Adipose tissue (tissue), 3 donors: ENCODE data around the gene PITPNC1. TPM values are rescaled to one million over a fixed set of nuclear protein-coding genes. Genes with fewer than 3 reads are reported as not detected.
"Not testable (repeated sequence)": the region's sequence is repeated elsewhere in the genome, so short reads cannot be mapped to it uniquely, and the experiment has no call there.

Experiments
- H3K27ac ChIP-seq: one replicate; pipeline ENCODE4 v1.5.1; 2013; ENCODE audit warnings: low read depth, low read length
- WGBS, 3 donors: extraction: QIAGEN DNeasy Blood & Tissue Kit; methylation state at CpG; one replicate each; pipeline ENCODE4 v1.1.7; 2013; 5-methylcytosine and 5-hydroxymethylcytosine counted together
- polyA plus RNA-seq, 3 donors: library from polyadenylated mRNA; stranded (reverse); fragments of 200-250 nt; gene quantifications; one replicate each; pipeline ENCODE4 v1.2.3, GENCODE V29; 2013
- donor health status: healthy with polysubstance abuse.
- donor health status: Bipolar disorder and iron deficiency.
- donor health status: healthy.

The PITPNC1 gene
- polyA plus RNA-seq, 3 donors = 12.6 to 21.2 (median 15.3) TPM

GRCh38 chr17:67693811-67694210 is 316.7 kb downstream of the PITPNC1 start:
- no peak overlapping the region for H3K27ac ChIP-seq

- 66 to 73% (median 69%) methylated on average over 3 of the region's 3 CpGs for WGBS, 3 donors
- H3K27ac ChIP-seq = no peak overlapping the region
Measured at GRCh38 chr17:67696347-67696746, 319.3 kb downstream of the PITPNC1 start.

- no peak overlapping the region for H3K27ac ChIP-seq
- 51 to 87% (median 87%) methylated on average over 4 of the region's 4 CpGs for WGBS, 3 donors
Measured at GRCh38 chr17:67696853-67697498, 319.9 kb downstream of the PITPNC1 start.

- WGBS, 3 donors = 64 to 66% (median 64%) methylated on average over 5 of the region's 5 CpGs
- no peak overlapping the region for H3K27ac ChIP-seq
Measured at GRCh38 chr17:67700037-67700724, 323.1 kb downstream of the PITPNC1 start.

- no peak overlapping the region for H3K27ac ChIP-seq
- WGBS, 3 donors = 79 to 93% (median 92%) methylated on average over 1 of the region's 1 CpG
Measured at GRCh38 chr17:67700725-67701119, 323.6 kb downstream of the PITPNC1 start.

- WGBS, 3 donors = 92 to 96% (median 96%) methylated on average over 8 of the region's 8 CpGs
- H3K27ac ChIP-seq = not testable (repeated sequence)
Measured at GRCh38 chr17:67702861-67703260, 325.8 kb downstream of the PITPNC1 start.

GRCh38 chr17:67707442-67707841 is 330.4 kb downstream of the PITPNC1 start:
- whole genome bisulfite sequencing, 3 donors = 74 to 85% (median 81%) methylated on average over 2 of the region's 2 CpGs
- no peak overlapping the region for H3K27ac ChIP-seq

- WGBS, 3 donors = 83 to 89% (median 86%) methylated on average over 3 of the region's 3 CpGs
Measured at GRCh38 chr17:67708378-67708777, 331.3 kb downstream of the PITPNC1 start.

GRCh38 chr17:67711916-67712315 is 334.8 kb downstream of the PITPNC1 start:
- 75 to 76% (median 76%) methylated on average over 4 of the region's 4 CpGs for WGBS, 3 donors
- H3K27ac ChIP-seq = no peak overlapping the region

More at GRCh38 chr17:67708378-67708777, 331.3 kb downstream of the PITPNC1 start:
- H3K27ac ChIP-seq = no peak overlapping the region

- WGBS, 3 donors = 89 to 93% (median 92%) methylated on average over 3 to 4 of the region's 4 CpGs
Measured at GRCh38 chr17:67712375-67712774, 335.3 kb downstream of the PITPNC1 start.

GRCh38 chr17:67713169-67713568 is 336.1 kb downstream of the PITPNC1 start:
- WGBS, 3 donors = 85 to 92% (median 92%) methylated on average over 3 of the region's 3 CpGs

More at GRCh38 chr17:67712375-67712774, 335.3 kb downstream of the PITPNC1 start:
- no peak overlapping the region for H3K27ac ChIP-seq

GRCh38 chr17:67716405-67716798 is 339.3 kb downstream of the PITPNC1 start:
- H3K27ac ChIP-seq = no peak overlapping the region
- 88 to 94% (median 94%) methylated on average over 6 of the region's 6 CpGs for WGBS, 3 donors

More at GRCh38 chr17:67713169-67713568, 336.1 kb downstream of the PITPNC1 start:
- H3K27ac ChIP-seq = no peak overlapping the region

GRCh38 chr17:67717192-67717623 is 340.1 kb downstream of the PITPNC1 start:
- H3K27ac ChIP-seq = peak overlapping the region; percentile 26
- WGBS, 3 donors = 0 to 3% (median 0%) methylated on average over 5 of the region's 5 CpGs

GRCh38 chr17:67717624-67718324 is 340.7 kb downstream of the PITPNC1 start, which contains the start of gene NOL11:
Gene NOL11 (plus strand): TSS chr17:67717936. CDS start chr17:67717948, 12 bp downstream.
- WGBS, 3 donors = 0% methylated on average over 49 of the region's 49 CpGs
- peak within 1 kb of the TSS; percentile 30 for H3K27ac ChIP-seq

- WGBS, 3 donors = 0 to 1% (median 0%) methylated on average over 16 of the region's 16 CpGs
- no peak overlapping the region for H3K27ac ChIP-seq
Measured at GRCh38 chr17:67718325-67718941, 341.4 kb downstream of the PITPNC1 start.

- no peak overlapping the region for H3K27ac ChIP-seq
- 81 to 92% (median 82%) methylated on average over 4 of the region's 4 CpGs for WGBS, 3 donors
Measured at GRCh38 chr17:67725373-67725791, 348.3 kb downstream of the PITPNC1 start.

GRCh38 chr17:67725807-67726206 is 348.7 kb downstream of the PITPNC1 start:
- WGBS, 3 donors = 87 to 95% (median 93%) methylated on average over 4 of the region's 4 CpGs
- H3K27ac ChIP-seq = no peak overlapping the region

- 85 to 97% (median 97%) methylated on average over 15 of the region's 15 CpGs for WGBS, 3 donors
- H3K27ac ChIP-seq = not testable (repeated sequence)
Measured at GRCh38 chr17:67727152-67728039, 350.3 kb downstream of the PITPNC1 start.
